Measurements from ENCODE around the gene MFN1.
"Not testable (repeated sequence)": the region's sequence is repeated elsewhere in the genome, so short reads cannot be mapped to it uniquely, and the experiment has no call there.

The MFN1 gene

GRCh38 chr3:179347345-179348194 lies at the start of gene MFN1:
Gene MFN1 (plus strand): TSS chr3:179347709. CDS start chr3:179348852, 1,143 bp downstream.
- peak; percentile 76 for DNase-seq (ENCODE audit: low read depth)

DNA sequence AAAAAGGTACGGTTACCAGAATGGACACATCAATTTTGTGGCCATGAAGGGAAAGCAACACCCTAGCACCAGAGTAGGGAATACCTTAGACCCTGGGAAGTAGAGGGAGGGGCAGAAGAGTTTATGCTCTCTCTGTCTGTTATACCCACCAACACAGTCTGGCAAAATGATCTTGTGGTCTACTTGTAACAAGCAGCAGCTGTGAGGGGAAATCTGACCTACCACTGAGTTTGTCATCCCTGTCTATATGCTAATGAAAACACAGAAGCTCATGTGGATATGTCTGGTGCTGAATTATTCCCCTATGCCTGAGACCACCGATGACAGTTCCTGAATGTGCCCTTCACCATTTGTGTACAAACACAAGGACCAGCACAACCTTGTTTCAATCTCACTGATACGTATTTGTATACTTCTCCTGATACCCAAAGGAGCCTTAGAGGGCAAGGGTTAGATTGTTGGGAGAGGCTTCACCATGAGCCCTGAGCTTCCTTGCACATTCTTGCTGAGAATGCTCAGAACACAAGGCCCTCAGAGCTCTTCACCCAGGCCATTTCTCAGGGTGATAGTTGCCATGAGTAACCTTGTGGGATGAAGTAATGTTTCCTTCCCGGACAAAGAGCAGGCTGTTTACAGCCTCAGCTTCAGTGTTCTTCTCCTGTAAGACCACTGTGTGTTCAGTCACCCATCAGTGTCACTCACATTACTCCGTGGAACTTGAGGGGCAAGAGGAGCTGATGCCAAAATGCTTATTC lies 49.4 kb upstream of the MFN1 start:
- no peak for DNase-seq (ENCODE audit: low read depth)

- DNase-seq (ENCODE audit: low read depth), result no peak
Observed at GRCh38 chr3:179299316-179299715, 48.2 kb upstream of the MFN1 start.

DNA sequence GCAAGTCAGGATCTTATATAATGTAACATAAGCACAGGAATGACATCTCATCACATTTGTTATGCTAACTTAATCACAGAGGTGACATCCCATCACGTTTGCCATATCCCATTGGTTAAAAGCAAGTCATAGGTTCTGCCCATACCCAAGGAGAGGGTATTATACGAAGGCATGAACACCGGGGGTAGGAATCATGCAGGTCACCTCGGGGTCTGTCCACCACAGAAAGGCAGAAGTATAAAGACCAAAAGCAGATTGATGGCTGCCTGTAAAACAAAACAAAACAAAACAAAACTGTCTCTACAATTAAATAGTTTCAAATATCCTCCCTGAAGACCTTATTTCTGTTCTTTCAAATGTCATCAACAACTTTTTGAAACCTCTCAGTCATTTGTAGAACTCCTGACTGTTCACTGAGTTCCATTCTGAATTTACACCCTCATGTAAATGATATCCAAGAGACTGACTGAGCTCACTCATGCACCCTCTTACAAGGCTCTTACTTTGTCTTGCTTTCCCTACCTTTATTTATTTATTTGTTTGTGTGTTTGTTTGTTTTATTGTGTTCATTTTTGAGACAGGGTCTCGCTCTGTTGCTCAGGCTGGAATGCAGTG lies 47.4 kb upstream of the MFN1 start:
- DNase-seq (ENCODE audit: low read depth), result no peak

- no peak for DNase-seq (ENCODE audit: low read depth)
Observed at GRCh38 chr3:179301645-179302044, 45.9 kb upstream of the MFN1 start.

GRCh38 chr3:179302111-179302510 lies 45.4 kb upstream of the MFN1 start:
- no peak for DNase-seq (ENCODE audit: low read depth)

- no peak for DNase-seq (ENCODE audit: low read depth)
Observed at GRCh38 chr3:179304605-179305004, 42.9 kb upstream of the MFN1 start.

DNA sequence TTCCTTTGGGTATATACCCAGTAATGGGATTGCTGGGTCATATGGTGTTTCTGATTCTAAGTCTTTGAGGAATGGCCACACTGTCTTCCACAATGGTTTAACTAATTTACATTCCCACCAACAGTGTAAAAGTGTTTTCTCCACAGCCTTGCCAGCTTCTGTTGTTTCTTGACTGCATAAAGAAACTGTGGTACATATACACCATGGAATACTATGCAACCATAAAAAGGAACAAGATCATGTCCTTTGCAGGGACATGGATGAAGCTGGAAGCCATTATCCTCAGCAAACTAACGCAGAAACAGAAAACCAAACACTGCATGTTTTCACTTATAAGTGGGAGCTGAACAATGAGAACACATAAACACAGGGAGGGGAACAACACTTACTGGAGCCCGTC lies 40.1 kb upstream of the MFN1 start:
- DNase-seq (ENCODE audit: low read depth), result not testable (repeated sequence)

DNA sequence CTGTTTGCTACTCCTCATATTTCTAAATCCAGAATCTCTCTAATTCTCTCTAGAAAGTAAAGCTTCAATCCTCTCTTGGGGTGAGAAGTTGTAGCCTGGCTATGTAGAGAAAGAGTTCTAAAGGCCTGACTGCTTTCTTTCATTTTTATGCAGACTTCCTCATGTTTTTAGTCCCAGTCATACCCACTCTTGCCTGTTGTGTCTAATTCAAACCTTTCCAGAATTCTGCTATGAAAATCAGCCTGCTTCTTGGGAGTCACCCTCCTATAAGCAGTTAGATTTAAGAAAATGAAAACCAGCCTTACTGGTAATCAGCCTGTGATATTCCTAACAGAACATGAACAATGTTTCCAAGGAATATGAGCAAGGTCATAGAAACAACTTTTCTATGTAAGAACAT lies 39.5 kb upstream of the MFN1 start:
- no peak for DNase-seq (ENCODE audit: low read depth)

DNA sequence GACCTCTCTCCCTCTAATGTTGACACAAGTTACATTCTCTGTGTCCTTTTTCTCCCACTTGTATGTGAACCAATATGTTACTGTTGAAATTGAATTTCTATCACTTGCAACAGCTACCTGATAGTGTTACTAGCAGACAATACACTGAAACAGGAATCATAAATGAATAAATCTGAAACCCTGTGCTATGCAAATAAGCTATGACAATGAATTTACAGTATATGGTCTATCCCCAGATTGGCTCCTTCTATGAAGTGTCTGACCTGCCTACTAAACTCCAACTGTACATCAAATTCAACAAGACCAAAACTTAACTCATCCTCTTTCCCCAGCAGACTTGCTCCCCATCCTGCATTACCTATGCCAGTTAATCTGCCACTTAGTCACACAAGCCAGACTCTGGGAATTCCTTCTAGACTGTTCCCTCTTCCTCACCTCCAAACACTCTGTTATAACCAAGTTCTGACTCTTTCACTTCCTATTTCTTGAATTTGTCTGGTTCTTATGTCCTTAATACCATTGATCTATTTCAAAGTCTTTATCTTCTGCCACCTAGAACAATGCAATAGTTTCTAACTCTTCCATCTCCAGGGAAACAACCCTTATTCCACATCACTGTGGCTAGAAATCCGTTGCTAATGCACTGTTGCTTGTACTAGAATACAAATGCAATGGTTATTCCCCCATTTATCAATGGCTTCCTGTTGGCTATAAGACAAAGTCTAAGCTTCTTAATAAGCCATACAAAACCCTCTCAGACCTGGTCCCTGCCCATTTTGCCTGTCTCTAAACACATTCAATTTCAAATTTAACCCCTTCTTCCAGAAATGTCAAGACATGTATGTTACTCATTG lies 38.1 kb upstream of the MFN1 start:
- no peak for DNase-seq (ENCODE audit: low read depth)

DNA sequence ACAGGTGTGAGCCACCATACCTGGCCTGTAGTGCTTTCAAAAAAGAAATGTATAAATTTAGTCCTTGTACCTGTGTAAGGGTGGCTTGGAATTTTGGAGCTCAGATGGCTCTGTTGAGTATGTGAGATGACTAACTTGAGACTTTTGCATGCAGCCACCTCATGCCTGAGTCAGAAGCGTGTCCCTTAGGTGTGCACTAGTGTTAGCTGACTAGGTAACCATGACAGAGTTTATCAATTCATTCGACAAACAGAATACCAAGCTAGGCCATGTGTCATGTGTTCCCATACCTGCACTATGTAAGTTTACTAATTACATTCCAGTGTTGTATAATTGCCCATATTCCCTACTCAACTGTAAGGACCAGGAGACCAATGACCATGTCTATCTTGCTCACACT lies 28.6 kb upstream of the MFN1 start:
- no peak for DNase-seq (ENCODE audit: low read depth)

GRCh38 chr3:179321668-179322285 lies 25.7 kb upstream of the MFN1 start:
- no peak for DNase-seq (ENCODE audit: low read depth)

GRCh38 chr3:179322286-179323196 lies 25.0 kb upstream of the MFN1 start, which contains the start of gene ZNF639:
Gene ZNF639 (plus strand): TSS chr3:179323031. CDS start chr3:179328294, 5,263 bp downstream.
- DNase-seq (ENCODE audit: low read depth), result peak; percentile 80

- peak; percentile 34 for DNase-seq (ENCODE audit: low read depth)
Observed at GRCh38 chr3:179323197-179324110, 24.1 kb upstream of the MFN1 start.

DNA sequence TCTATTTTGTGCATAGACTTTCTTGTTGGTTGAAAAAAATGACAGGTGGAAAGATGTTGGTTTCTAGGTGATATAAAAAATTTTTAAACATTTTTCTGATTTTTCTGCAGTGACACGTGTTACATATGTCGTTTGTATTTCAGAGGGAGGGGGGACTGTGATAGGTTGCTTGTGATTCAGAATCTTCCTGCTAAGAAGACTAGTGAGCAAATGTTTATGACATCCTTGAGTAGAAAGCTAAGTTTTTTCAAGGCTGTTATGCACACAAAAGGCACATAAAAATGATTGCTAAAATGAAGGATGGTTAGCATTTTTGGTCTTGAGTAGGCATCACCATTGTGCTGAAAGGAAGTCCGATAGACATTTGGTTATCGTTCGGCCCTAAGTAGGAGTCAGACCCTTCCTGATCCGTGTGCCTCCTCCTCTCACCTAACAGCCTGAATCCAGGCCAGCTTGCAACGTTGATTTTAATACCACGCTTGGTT lies 23.2 kb upstream of the MFN1 start:
- no peak for DNase-seq (ENCODE audit: low read depth)

DNA sequence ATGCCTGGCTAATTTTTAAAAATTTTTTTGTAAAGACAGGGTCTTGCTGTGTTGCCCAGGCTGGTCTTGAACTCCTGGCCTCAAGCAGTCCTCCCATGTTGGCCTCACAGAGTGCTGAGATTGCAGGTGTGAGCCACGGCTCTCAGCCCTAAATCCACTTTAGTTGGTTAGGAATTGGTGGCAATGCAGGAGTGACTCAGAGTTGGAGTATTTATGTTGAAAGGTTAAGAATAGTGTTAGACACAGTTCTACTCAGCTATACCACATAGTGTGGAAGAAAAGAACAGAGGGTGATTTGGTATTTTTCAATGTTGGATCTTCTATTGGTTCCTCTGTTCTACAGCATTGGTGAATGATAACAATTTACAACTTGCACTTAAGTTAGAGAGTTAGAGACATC lies 17.1 kb upstream of the MFN1 start:
- DNase-seq (ENCODE audit: low read depth), result no peak

- no peak for DNase-seq (ENCODE audit: low read depth)
Observed at GRCh38 chr3:179332240-179332639, 15.3 kb upstream of the MFN1 start.

DNA sequence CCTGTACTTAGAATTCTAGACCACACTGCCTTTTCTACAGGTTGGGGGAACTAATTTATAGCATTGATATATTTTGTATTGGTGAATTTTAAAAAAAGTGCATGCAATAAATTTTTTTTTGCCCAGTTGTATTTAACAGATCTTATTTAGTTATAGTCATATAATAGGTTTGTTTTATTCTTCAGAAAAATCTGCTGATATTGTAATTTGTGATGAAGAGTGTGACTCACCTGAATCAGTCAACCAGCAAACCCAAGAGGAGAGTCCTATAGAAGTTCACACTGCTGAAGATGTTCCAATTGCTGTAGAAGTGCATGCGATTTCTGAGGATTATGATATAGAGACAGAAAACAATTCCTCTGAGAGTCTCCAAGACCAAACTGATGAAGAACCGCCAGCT lies 14.4 kb upstream of the MFN1 start:
- no peak for DNase-seq (ENCODE audit: low read depth)

- DNase-seq (ENCODE audit: low read depth), result no peak
Observed at GRCh38 chr3:179336345-179336929, 11.1 kb upstream of the MFN1 start.
